HepG2 (cell line): ENCODE results near the gene B3GALT6. TPM values are rescaled to one million over a fixed set of nuclear protein-coding genes. Genes with fewer than 3 reads are reported as not detected.
A peak's percentile ranks its signal among the peaks of the same experiment; 100 is the strongest.

ENCODE experiments used
- ATAC-seq: fragments of 200-7000 bp; cut with Tn5 transposase; 3 replicates; pipeline ENCODE4 v1.9.1; 2020; ENCODE audit warnings: mild to moderate bottlenecking, moderate library complexity
- BruUV-seq: library from RNA; stranded (reverse); fragments of 400-500 nt; replicated peaks from 2 replicates; lab custom pipeline; 2021; lab: Mats Ljungman, UMichigan
- CTCF ChIA-PET: fragments of 300-600 bp; formaldehyde crosslinking; extraction: SDS; loops from one replicate; lab custom pipeline; 2021; ENCODE audit warnings: low total read pairs, inconsistent platforms, low intra/inter-chr PET ratio; lab: Yijun Ruan, JAX
- POLR2A ChIA-PET: fragments of 350-600 bp; sonication (Branson Sonifier 250); formaldehyde crosslinking; loops from one replicate; lab custom pipeline; 2020; ENCODE audit warnings: antibody characterized with exemption, inconsistent platforms; lab: Yijun Ruan, JAX
- DNase-seq: peaks from one replicate; pipeline ENCODE4 v3.0.0-alpha.2; 2015; ENCODE audit warnings: low spot score
- FAIRE-seq: peaks from 3 replicates; lab custom pipeline; 2011; peaks lifted over from hg19 to GRCh38; lab: Jason Lieb, UNC
- H2AFZ ChIP-seq: one replicate; pipeline ENCODE4 v1.6.1; 2011; ENCODE audit warnings: low read length, inconsistent platforms
- H3K27ac ChIP-seq: fragments of 300-600 bp; 3 replicates; pipeline ENCODE4 v1.8.0; 2011; ENCODE audit warnings: mixed run types, mild to moderate bottlenecking, mixed read lengths, low read length, inconsistent platforms; ENCODE audit not compliant: insufficient read depth; ENCODE audit errors: extremely low read length
- H3K27me3 ChIP-seq, 2 experiments: fragments of 200-600 bp in 1 of 2; 2 replicates in 1 of 2; 3 replicates in 1 of 2; pipeline versions ENCODE4 v1.6.0 to v1.8.0; 2011; ENCODE audit warnings: low read length in 2 of 2, mild to moderate bottlenecking in 2 of 2, moderate library complexity in 2 of 2, inconsistent platforms in 1 of 2; ENCODE audit not compliant: insufficient read depth in 2 of 2, control insufficient read depth in 1 of 2
- H3K36me3 ChIP-seq, 2 experiments: fragments of 200-600 bp in 1 of 2; replicated peaks in 1 of 2; 2 replicates in 1 of 2; 3 replicates in 1 of 2; pipeline versions ENCODE4 v1.5.1 to v1.8.0; 2011; ENCODE audit warnings: low read length in 2 of 2, inconsistent platforms in 1 of 2; ENCODE audit not compliant: insufficient read depth in 2 of 2, control insufficient read depth in 1 of 2
- H3K4me1 ChIP-seq: 2 replicates; pipeline ENCODE4 v1.5.1; 2012; ENCODE audit warnings: low read length, inconsistent platforms; ENCODE audit not compliant: insufficient read depth
- H3K4me2 ChIP-seq: 2 replicates; pipeline ENCODE4 v1.6.0; 2011; ENCODE audit warnings: low read depth, low read length, inconsistent platforms
- H3K4me3 ChIP-seq, 3 experiments: fragments of 200-600 bp in 1 of 3; sonication (generic), shearing (Covaris generic) in 1 of 3; replicated peaks in 1 of 3; 2 replicates each; pipeline ENCODE4 v1.5.1; 2011 to 2016; ENCODE audit warnings: low read length in 3 of 3, inconsistent platforms in 2 of 3, low read depth in 2 of 3, mild to moderate bottlenecking in 2 of 3, control low read depth in 1 of 3, mixed read lengths in 1 of 3; ENCODE audit not compliant: insufficient read depth in 1 of 3
- H3K79me2 ChIP-seq: one replicate; pipeline ENCODE4 v1.6.1; 2011; ENCODE audit warnings: low read length, inconsistent platforms; ENCODE audit not compliant: insufficient read depth
- H3K9ac ChIP-seq: 2 replicates; pipeline ENCODE4 v1.6.0; 2011; ENCODE audit warnings: mild to moderate bottlenecking, low read depth, low read length, inconsistent platforms; ENCODE audit not compliant: insufficient read depth
- H3K9me3 ChIP-seq: 2 replicates; pipeline ENCODE4 v1.5.1; 2012; ENCODE audit warnings: mild to moderate bottlenecking, low read length
- H4K20me1 ChIP-seq: 2 replicates; pipeline ENCODE4 v1.6.0; 2011; ENCODE audit warnings: inconsistent platforms, mild to moderate bottlenecking, low read length, moderate library complexity; ENCODE audit not compliant: insufficient read depth
- CHD4 ChIP-seq: fragments of 200-600 bp; sonication (generic); IDR thresholded peaks from 2 replicates; pipeline ENCODE4 v1.7.0; 2017; ENCODE audit warnings: mild to moderate bottlenecking, low read length, borderline replicate concordance
- KAT8 ChIP-seq: IDR thresholded peaks from 2 replicates; pipeline ENCODE4 v1.6.1; 2016; ENCODE audit warnings: missing genetic modification reagents, missing compliant biosample characterization
- MXD4 ChIP-seq: IDR thresholded peaks from 2 replicates; pipeline ENCODE4 v1.6.1; 2016; ENCODE audit warnings: mild to moderate bottlenecking, missing biosample characterization, missing genetic modification reagents
- ZNF703 ChIP-seq: sonication (generic); formaldehyde crosslinking; IDR thresholded peaks from 2 replicates; pipeline ENCODE4 v1.5.1; 2020; ENCODE audit warnings: missing genetic modification reagents, mild to moderate bottlenecking, moderate library complexity, borderline replicate concordance
- WGBS: methylation state at CpG from one replicate; pipeline ENCODE4 v1.1.6; 2017; ENCODE audit warnings: low lambda C conversion rate; 5-methylcytosine and 5-hydroxymethylcytosine counted together
- in situ Hi-C: cut with HindIII; loops from 2 replicates; pipeline ENCODE4 v1.10.0; 2017; ENCODE audit warnings: low pct_unique_long_range_greater_than_20kb; ENCODE audit not compliant: extremely low pct_ligation_motif_present
- intact Hi-C: fragments of 100-400 bp; cut with micrococcal nuclease; formaldehyde crosslinking; loops from one replicate; pipeline ENCODE4 v1.10.0; 2022; ENCODE audit not compliant: unreplicated experiment
- polyA plus RNA-seq, 8 experiments: library from polyadenylated mRNA; depleted of rRNA in 3 of 8; stranded (reverse) in 7 of 8; unstranded in 1 of 8; fragments of >200 nt; fragmentation: Illumina TruSeq in 4 of 8; extraction: Trizol in 4 of 8; gene quantifications; 2 replicates each; pipeline versions ENCODE4 v1.2.1 to v1.2.3, GENCODE V29; 2011 to 2016; ENCODE audit warnings: low read depth in 4 of 8, missing spikeins in 1 of 8, mixed read lengths in 1 of 8; ENCODE audit not compliant: insufficient read depth in 1 of 8
- total RNA-seq, 5 experiments: library from RNA; depleted of rRNA; stranded (reverse); fragments of >200 nt; fragmentation: Illumina TruSeq; extraction: Trizol; gene quantifications; 2 replicates each; pipeline ENCODE4 v1.2.3, GENCODE V29; 2016; ENCODE audit warnings: low read depth in 1 of 5
- TF ChIP-seq, protein P1 (sequence below): sonication (generic); formaldehyde crosslinking; IDR thresholded peaks from 2 replicates; pipeline ENCODE4 v1.9.0; 2022; ENCODE audit warnings: low read depth, missing genetic modification reagents
- TF ChIP-seq, protein P2 (sequence below): sonication (generic); formaldehyde crosslinking; IDR thresholded peaks from 2 replicates; pipeline ENCODE4 v1.8.0; 2022; ENCODE audit warnings: mild to moderate bottlenecking, missing genetic modification reagents; ENCODE audit not compliant: insufficient replicate concordance
- TF ChIP-seq, protein P3 (sequence below): sonication (generic); formaldehyde crosslinking; IDR thresholded peaks from 2 replicates; pipeline ENCODE4 v1.8.1; 2023; ENCODE audit warnings: mild to moderate bottlenecking, missing genetic modification reagents, borderline replicate concordance
- TF ChIP-seq, protein P4 (sequence below): sonication (generic); formaldehyde crosslinking; IDR thresholded peaks from 2 replicates; pipeline ENCODE4 v1.9.0; 2021; ENCODE audit warnings: mild to moderate bottlenecking, missing genetic modification reagents
- TF ChIP-seq, protein P5 (sequence below): IDR thresholded peaks from 2 replicates; pipeline ENCODE4 v1.6.1; 2016; ENCODE audit warnings: mild to moderate bottlenecking

Gene B3GALT6
- total and polyA plus RNA-seq, 2 of the 13 experiments (the other 11 are each of a cell fraction or from before 2014, with no cell fraction given), result 3.9 to 14.2 TPM

DNA sequence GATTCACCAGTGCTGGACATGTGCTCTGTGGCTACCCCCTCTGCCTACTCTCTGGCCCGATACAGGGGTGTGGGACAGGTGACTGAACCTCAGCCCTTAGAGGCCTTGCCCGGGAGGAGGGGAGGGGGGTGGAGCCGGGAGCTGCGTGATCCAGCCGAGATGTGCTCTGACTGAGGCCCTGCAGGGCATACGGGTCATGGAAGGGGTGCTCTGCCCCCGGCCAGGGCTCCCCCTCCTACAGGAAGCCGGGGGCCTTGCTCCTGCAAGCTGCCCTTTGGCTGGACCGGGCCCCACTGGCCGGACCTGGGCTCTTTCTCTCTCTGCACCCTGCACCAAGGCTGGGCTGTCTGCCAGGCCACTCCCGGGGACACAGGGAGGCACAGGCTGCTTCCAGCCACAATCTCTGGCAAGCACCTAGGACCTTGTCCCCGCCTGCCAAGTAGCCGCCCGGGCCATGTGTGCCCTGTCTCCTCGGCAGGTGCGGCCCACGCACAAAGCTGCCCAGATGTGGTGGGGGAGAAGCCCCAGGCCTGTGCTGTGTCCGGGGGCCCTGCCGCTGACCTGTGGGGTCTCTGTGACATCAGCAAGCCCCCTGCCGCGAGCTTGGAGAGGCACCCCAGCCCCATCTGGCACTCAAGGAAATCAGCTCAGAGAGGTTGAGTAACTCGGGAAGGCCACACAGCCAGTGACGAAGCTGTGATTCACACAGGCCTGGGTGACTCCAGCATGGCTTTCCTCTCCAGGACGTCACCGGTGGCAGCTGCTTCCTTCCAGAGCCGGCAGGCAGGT lies 49.7 kb downstream of the B3GALT6 start:
- Histone ChIP-seq H3K4me1 (peaks cover 56% of the 10 kb centered on the region), H3K27ac (peak overlapping the region; percentile 73), H3K4me2 (peak overlapping the region; percentile 82), H3K36me3 (no peaks in the 10 kb centered on the region), H3K9me3 (no peaks in the 10 kb centered on the region), H2AFZ (no peak overlapping the region), H4K20me1 (no peaks in the 10 kb centered on the region), H3K79me2 (no peaks in the 10 kb centered on the region), H3K9ac (peak overlapping the region; percentile 48), H3K27me3 (peaks cover 0 to 2% of the 10 kb centered on the region in 2 experiments; a peak in 1 of 5 replicates), H3K4me3 (peak overlapping the region; percentile 21 to 59 (median 27); a peak in 5 of 6 replicates)
- ATAC-seq, result peak; percentile 78
- CTCF ChIA-PET, result no interaction called here
- 0% methylated on average over 5 of the region's 26 CpGs for WGBS
- BruUV-seq, result TSS peak; percentile 70
- intact Hi-C loops, result no loop called here
- in situ Hi-C loops, result no loop called here
- peak; percentile 28 for FAIRE-seq
- POLR2A ChIA-PET, result interaction anchor here (1.0 to 1.5 kb wide), 5 partner anchors 8 to 157 kb away, joined by 3 to 7 read pairs (median 6); partner anchors contain the start of gene UBE2J2
- peak; percentile 67 for DNase-seq
- TF ChIP-seq, protein P1, sequence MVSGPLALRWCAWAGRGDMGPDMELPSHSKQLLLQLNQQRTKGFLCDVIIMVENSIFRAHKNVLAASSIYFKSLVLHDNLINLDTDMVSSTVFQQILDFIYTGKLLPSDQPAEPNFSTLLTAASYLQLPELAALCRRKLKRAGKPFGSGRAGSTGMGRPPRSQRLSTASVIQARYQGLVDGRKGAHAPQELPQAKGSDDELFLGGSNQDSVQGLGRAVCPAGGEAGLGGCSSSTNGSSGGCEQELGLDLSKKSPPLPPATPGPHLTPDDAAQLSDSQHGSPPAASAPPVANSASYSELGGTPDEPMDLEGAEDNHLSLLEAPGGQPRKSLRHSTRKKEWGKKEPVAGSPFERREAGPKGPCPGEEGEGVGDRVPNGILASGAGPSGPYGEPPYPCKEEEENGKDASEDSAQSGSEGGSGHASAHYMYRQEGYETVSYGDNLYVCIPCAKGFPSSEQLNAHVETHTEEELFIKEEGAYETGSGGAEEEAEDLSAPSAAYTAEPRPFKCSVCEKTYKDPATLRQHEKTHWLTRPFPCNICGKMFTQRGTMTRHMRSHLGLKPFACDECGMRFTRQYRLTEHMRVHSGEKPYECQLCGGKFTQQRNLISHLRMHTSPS (CRISPR knock-in tag), result peak; percentile 93
- TF ChIP-seq, protein P2, sequence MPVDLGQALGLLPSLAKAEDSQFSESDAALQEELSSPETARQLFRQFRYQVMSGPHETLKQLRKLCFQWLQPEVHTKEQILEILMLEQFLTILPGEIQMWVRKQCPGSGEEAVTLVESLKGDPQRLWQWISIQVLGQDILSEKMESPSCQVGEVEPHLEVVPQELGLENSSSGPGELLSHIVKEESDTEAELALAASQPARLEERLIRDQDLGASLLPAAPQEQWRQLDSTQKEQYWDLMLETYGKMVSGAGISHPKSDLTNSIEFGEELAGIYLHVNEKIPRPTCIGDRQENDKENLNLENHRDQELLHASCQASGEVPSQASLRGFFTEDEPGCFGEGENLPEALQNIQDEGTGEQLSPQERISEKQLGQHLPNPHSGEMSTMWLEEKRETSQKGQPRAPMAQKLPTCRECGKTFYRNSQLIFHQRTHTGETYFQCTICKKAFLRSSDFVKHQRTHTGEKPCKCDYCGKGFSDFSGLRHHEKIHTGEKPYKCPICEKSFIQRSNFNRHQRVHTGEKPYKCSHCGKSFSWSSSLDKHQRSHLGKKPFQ (CRISPR knock-in tag), result no peak
- TF ChIP-seq ZNF703 (CRISPR knock-in tag) (no peak), MXD4 (CRISPR knock-in tag) (peak; percentile 30; the same call in 1 of the 2 replicates), CHD4 (0 out of 2 replicates have a peak, but pooled peaks have one; percentile 34), KAT8 (CRISPR knock-in tag) (peak; percentile 79)
- TF ChIP-seq, protein P3, sequence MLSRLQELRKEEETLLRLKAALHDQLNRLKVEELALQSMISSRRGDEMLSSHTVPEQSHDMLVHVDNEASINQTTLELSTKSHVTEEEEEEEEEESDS (CRISPR knock-in tag), result no peak
- TF ChIP-seq, protein P4, sequence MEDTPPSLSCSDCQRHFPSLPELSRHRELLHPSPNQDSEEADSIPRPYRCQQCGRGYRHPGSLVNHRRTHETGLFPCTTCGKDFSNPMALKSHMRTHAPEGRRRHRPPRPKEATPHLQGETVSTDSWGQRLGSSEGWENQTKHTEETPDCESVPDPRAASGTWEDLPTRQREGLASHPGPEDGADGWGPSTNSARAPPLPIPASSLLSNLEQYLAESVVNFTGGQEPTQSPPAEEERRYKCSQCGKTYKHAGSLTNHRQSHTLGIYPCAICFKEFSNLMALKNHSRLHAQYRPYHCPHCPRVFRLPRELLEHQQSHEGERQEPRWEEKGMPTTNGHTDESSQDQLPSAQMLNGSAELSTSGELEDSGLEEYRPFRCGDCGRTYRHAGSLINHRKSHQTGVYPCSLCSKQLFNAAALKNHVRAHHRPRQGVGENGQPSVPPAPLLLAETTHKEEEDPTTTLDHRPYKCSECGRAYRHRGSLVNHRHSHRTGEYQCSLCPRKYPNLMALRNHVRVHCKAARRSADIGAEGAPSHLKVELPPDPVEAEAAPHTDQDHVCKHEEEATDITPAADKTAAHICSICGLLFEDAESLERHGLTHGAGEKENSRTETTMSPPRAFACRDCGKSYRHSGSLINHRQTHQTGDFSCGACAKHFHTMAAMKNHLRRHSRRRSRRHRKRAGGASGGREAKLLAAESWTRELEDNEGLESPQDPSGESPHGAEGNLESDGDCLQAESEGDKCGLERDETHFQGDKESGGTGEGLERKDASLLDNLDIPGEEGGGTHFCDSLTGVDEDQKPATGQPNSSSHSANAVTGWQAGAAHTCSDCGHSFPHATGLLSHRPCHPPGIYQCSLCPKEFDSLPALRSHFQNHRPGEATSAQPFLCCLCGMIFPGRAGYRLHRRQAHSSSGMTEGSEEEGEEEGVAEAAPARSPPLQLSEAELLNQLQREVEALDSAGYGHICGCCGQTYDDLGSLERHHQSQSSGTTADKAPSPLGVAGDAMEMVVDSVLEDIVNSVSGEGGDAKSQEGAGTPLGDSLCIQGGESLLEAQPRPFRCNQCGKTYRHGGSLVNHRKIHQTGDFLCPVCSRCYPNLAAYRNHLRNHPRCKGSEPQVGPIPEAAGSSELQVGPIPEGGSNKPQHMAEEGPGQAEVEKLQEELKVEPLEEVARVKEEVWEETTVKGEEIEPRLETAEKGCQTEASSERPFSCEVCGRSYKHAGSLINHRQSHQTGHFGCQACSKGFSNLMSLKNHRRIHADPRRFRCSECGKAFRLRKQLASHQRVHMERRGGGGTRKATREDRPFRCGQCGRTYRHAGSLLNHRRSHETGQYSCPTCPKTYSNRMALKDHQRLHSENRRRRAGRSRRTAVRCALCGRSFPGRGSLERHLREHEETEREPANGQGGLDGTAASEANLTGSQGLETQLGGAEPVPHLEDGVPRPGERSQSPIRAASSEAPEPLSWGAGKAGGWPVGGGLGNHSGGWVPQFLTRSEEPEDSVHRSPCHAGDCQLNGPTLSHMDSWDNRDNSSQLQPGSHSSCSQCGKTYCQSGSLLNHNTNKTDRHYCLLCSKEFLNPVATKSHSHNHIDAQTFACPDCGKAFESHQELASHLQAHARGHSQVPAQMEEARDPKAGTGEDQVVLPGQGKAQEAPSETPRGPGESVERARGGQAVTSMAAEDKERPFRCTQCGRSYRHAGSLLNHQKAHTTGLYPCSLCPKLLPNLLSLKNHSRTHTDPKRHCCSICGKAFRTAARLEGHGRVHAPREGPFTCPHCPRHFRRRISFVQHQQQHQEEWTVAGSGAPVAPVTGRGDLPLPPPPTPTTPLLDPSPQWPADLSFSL (CRISPR knock-in tag), result no peak
- TF ChIP-seq, protein P5, sequence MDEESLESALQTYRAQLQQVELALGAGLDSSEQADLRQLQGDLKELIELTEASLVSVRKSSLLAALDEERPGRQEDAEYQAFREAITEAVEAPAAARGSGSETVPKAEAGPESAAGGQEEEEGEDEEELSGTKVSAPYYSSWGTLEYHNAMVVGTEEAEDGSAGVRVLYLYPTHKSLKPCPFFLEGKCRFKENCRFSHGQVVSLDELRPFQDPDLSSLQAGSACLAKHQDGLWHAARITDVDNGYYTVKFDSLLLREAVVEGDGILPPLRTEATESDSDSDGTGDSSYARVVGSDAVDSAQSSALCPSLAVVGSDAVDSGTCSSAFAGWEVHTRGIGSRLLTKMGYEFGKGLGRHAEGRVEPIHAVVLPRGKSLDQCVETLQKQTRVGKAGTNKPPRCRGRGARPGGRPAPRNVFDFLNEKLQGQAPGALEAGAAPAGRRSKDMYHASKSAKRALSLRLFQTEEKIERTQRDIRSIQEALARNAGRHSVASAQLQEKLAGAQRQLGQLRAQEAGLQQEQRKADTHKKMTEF, result peak; percentile 62
